Aorta (tissue), 5 donors: ENCODE measurements around the gene GALNT4. TPM values are rescaled to one million over a fixed set of nuclear protein-coding genes. Genes with fewer than 3 reads are reported as not detected.

ENCODE experiments used
- ATAC-seq: fragments of 200-7000 bp; cut with Tn5 transposase; one replicate; pipeline ENCODE4 v1.9.1; 2022; ENCODE audit warnings: moderate library complexity; ENCODE audit not compliant: low FRiP score
- DNase-seq, 2 donors: peaks; one replicate each; pipeline ENCODE4 v3.0.0-alpha.2; 2020
- H3K27ac ChIP-seq, 2 donors: one replicate each; pipeline ENCODE4 v1.5.1; 2013; ENCODE audit warnings: low read length in 2 of 2, mild to moderate bottlenecking in 2 of 2, moderate library complexity in 2 of 2, control low read depth in 1 of 2, inconsistent platforms in 1 of 2, low read depth in 1 of 2
- H3K27me3 ChIP-seq, 2 donors: one replicate each; pipeline ENCODE4 v1.6.1; 2013; ENCODE audit warnings: control low read depth in 1 of 2, low read length in 1 of 2, mild to moderate bottlenecking in 1 of 2, moderate library complexity in 1 of 2; ENCODE audit not compliant: insufficient read depth in 2 of 2, control insufficient read depth in 1 of 2
- H3K36me3 ChIP-seq, 2 donors: one replicate each; pipeline ENCODE4 v1.6.1; 2013; ENCODE audit warnings: control low read depth in 1 of 2, low read length in 1 of 2, mild to moderate bottlenecking in 1 of 2; ENCODE audit not compliant: insufficient read depth in 2 of 2, control insufficient read depth in 1 of 2
- H3K4me1 ChIP-seq, 2 donors: one replicate each; pipeline ENCODE4 v1.6.1; 2013; ENCODE audit warnings: low read length in 2 of 2, control low read depth in 1 of 2, mild to moderate bottlenecking in 1 of 2, moderate library complexity in 1 of 2; ENCODE audit not compliant: insufficient read depth in 2 of 2, control insufficient read depth in 1 of 2
- H3K4me3 ChIP-seq, 2 donors: one replicate each; pipeline ENCODE4 v1.5.1; 2013; ENCODE audit warnings: low read length in 2 of 2, control low read depth in 1 of 2, mild to moderate bottlenecking in 1 of 2
- H3K9me3 ChIP-seq: one replicate; pipeline ENCODE4 v1.6.1; 2013; ENCODE audit warnings: mild to moderate bottlenecking, low read length; ENCODE audit not compliant: control insufficient read depth
- WGBS, 2 donors: extraction: QIAGEN DNeasy Blood & Tissue Kit; methylation state at CpG; one replicate each; pipeline ENCODE4 v1.1.7; 2013; 5-methylcytosine and 5-hydroxymethylcytosine counted together
- intact Hi-C, 2 donors: fragments of 100-400 bp; cut with DNase I; formaldehyde crosslinking; loops; one replicate each; pipeline versions ENCODE4 v1.14.2 to v1.15.0; 2022
- polyA plus RNA-seq, 2 donors: library from polyadenylated mRNA; stranded (reverse); fragments of 200-250 nt; gene quantifications; one replicate each; pipeline ENCODE4 v1.2.3, GENCODE V29; 2013
- total RNA-seq, 2 donors: library from RNA; stranded (reverse); fragmentation: NEBNext Ultra II Directional; extraction: Animal tissue kit (Norgen Biotek cat#: 25700); gene quantifications; one replicate each; pipeline ENCODE4 v1.2.1, GENCODE V29; 2021
- donor health status: healthy with polysubstance abuse.
- donor health status: Bipolar disorder and iron deficiency.
- donor health status: DM: no; HTN: no; CAD: no.
- donor health status: DM: no; HTN: no; CAD: no.
- donor health status: DM: yes; HTN: yes; CAD: no.

The GALNT4 gene
- total and polyA plus RNA-seq, 4 donors: 2.8 to 7.4 (median 5.9) TPM

DNA sequence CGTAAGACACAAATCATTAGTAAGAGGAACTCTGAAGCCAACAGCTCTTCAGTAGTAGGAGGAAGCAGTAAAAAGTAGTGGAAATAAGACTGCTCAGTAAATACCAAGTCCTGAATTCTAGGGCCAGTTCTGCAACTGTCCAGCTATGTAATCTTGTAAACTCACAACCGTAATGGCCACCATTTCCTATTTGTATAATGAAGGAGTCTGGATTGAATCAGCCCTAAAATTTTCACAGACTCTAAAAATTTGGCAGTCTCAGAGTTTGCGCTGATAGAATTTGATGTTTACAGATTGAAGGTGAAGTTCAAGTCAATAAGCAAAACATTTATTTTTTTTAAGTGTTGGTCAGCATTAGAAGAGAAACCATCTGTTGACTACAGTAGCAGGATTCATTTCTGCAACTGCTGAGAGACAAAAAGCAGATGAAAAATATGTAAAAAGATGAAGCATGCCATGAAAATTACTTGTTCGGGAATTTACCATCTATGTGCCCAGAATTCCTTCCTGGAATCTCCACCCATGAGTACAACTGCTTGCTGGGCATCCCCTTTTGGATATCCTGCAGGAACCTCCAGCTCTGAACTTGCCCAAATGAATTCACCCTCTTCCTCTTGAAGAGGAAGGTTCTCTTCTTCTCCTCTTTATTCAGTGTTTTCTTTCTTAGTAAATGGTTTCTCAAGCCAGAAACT lies 47.5 kb downstream of the GALNT4 start:
- Histone ChIP-seq H3K27me3 (no peaks in the 10 kb centered on the region), H3K4me1 (no peaks in the 10 kb centered on the region), H3K9me3 (no peaks in the 10 kb centered on the region), H3K36me3 (no peaks in the 10 kb centered on the region), H3K27ac (no peak overlapping the region), H3K4me3 (no peak overlapping the region)
- WGBS, 2 donors: 88 to 90% methylated on average over 4 of the region's 4 CpGs
- intact Hi-C loops: no loop called here
- ATAC-seq (no peak), DNase-seq (no peak)

- H3K27me3 ChIP-seq: no peaks in the 10 kb centered on the region
- no peak overlapping the region for H3K27ac ChIP-seq
- H3K4me1 ChIP-seq: no peaks in the 10 kb centered on the region
- whole genome bisulfite sequencing, 2 donors: 86 to 87% methylated on average over 3 of the region's 3 CpGs
- intact Hi-C loops: no loop called here
- DNase-seq: no peak
- no peaks in the 10 kb centered on the region for H3K36me3 ChIP-seq
- no peak overlapping the region for H3K4me3 ChIP-seq
- H3K9me3 ChIP-seq: no peaks in the 10 kb centered on the region
- ATAC-seq: no peak
Measured at GRCh38 chr12:89476232-89476631, 48.4 kb downstream of the GALNT4 start.

GRCh38 chr12:89475203-89475990 lies 49.2 kb downstream of the GALNT4 start:
- WGBS, 2 donors: 64 to 67% methylated on average over 6 of the region's 6 CpGs
- no peaks in the 10 kb centered on the region for H3K36me3 ChIP-seq
- H3K4me3 ChIP-seq: no peak overlapping the region

DNA sequence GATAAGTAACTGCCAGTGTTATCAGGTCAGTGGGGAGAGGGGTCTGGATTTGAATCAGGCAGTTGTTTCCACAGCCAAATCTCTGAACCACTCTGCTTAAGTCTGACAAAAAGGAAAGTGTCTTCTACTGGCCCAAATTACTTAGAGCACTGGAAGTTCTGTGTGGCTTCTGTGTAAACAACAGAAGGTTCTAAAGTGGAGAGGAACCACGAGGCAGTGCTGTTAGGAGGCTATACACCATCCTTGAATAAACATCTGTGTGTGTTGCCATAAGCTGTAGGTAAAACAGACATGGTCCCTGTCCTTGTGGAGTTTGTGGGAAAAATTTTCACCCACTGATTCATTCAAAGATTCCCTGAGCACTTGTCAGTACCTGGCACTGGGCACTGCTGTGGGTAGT lies 50.0 kb downstream of the GALNT4 start:
- 43 to 44% methylated on average over 1 of the region's 1 CpG for WGBS, 2 donors
- Histone ChIP-seq H3K9me3 (no peaks in the 10 kb centered on the region), H3K27ac (no peak overlapping the region), H3K4me1 (no peaks in the 10 kb centered on the region), H3K4me3 (no peak overlapping the region), H3K27me3 (no peaks in the 10 kb centered on the region), H3K36me3 (no peaks in the 10 kb centered on the region)
- DNase-seq (no peak), ATAC-seq (no peak)
- intact Hi-C loops: no loop called here

More at GRCh38 chr12:89475203-89475990, 49.2 kb downstream of the GALNT4 start:
- DNase-seq (no peak), ATAC-seq (no peak)
- no peaks in the 10 kb centered on the region for H3K4me1 ChIP-seq
- no peaks in the 10 kb centered on the region for H3K9me3 ChIP-seq
- H3K27me3 ChIP-seq: no peaks in the 10 kb centered on the region
- intact Hi-C loops: no loop called here
- H3K27ac ChIP-seq: no peak overlapping the region

Other genes starting within 250 kb of the GALNT4 start
- gene DUSP6, start 172.3 kb downstream of the GALNT4 start, total RNA-seq: 10 to 100 TPM; 94.6 to 96.8 TPM
- gene DUSP6, start 172.3 kb downstream of the GALNT4 start, polyA plus RNA-seq: 10 to 100 TPM; 19.8 to 33.4 TPM
- 10 to 100 TPM; 21.2 to 21.9 TPM for gene POC1B, start 1.3 kb upstream of the GALNT4 start, total RNA-seq
- gene POC1B, start 1.3 kb upstream of the GALNT4 start, polyA plus RNA-seq: 10 to 100 TPM in 1 of 2 donors, 1 to 10 TPM in 1; 7.3 to 19.9 TPM
- gene ATP2B1, start 184.0 kb upstream of the GALNT4 start, total RNA-seq: 10 to 100 TPM; 26.8 to 44.8 TPM
- 1 to 10 TPM; 5.7 to 8.3 TPM for gene ATP2B1, start 184.0 kb upstream of the GALNT4 start, polyA plus RNA-seq